Measurements from ENCODE around the gene PAIP2. TPM values are rescaled to one million over a fixed set of nuclear protein-coding genes. Genes with fewer than 3 reads are reported as not detected.

The PAIP2 gene
- total and polyA plus RNA-seq, 7 experiments from 2014 or later = 88.8 to 417 (median 119) TPM

DNA sequence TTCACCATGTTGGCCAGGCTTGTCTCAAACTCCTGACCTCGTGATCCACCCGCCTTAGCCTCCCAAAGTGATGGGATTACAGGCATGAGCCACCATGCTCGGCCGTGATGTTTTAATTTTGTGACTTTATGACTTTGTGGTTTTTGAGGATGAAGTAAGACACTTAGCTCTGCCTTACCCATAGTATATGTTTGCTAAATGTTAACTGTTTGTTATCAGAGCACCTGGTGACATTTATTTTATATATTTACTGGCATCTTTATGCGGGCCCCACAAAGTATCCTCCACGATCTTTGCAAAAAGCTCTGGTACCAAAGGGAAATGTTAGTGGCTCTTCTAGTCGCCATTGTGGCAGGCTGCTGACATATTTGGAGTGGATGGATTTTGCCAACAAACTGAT, 34.7 kb downstream of the PAIP2 start:
- Mint-ChIP-seq H3K4me1 (peaks cover 0 to 22% (median 0%) of the 10 kb centered on the region in 7 donors), H3K27ac (no peak overlapping the region), H3K4me3 (no peak overlapping the region), H3K36me3 (peaks cover 0 to 21% (median 19%) of the 10 kb centered on the region in 5 donors), H3K9me3 (no peaks in the 10 kb centered on the region), H3K27me3 (no peaks in the 10 kb centered on the region)
- H3K9me3 ChIP-seq (ENCODE audit: control insufficient read depth in 2 of 3, low read length in 3 of 3) = no peaks in the 10 kb centered on the region
- peaks cover 0 to 15% (median 3%) of the 10 kb centered on the region in 3 experiments for H3K36me3 ChIP-seq (ENCODE audit: control insufficient read depth in 2 of 3, insufficient read depth in 3 of 3, low read length in 3 of 3)
- H3K4me3 ChIP-seq (ENCODE audit: low read length) = no peak overlapping the region
- ATAC-seq (no peak), DNase-seq (no peak)
- POLR2A ChIA-PET = no interaction called here
- CTCF ChIA-PET = interaction anchor here (0.6 kb wide), 1 partner anchor 138 kb away, joined by 3 read pairs; no protein-coding TSS in a partner anchor
- no peaks in the 10 kb centered on the region for H3K27me3 ChIP-seq (ENCODE audit: control insufficient read depth in 2 of 2, insufficient read depth in 2 of 2, low read length in 2 of 2)
- no peaks in the 10 kb centered on the region for H3K4me1 ChIP-seq (ENCODE audit: control insufficient read depth in 2 of 2, insufficient read depth in 2 of 2, low read length in 2 of 2)
- intact Hi-C loops (cut with micrococcal nuclease) = no loop called here
- no peak overlapping the region for H3K27ac ChIP-seq (ENCODE audit: low read depth, low read length)

DNA sequence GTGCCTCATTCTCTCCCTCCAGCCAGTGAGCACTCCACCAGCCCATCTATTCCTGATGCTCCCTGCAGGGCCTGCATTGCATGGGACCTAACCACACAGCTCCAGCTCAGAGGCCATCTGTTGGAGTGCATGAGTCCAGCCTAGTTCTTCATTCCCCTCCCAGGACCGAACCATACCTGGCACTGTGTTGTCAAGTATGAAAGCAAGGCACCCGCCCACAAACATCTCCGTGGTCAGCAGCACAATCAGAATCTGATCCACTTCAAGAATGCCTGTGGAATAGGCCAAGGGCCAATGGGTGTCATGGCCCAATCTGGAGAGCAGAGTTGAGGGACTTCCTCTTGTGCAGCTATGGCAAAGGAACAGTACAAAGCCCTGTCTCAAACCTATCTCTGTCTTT, 35.6 kb downstream of the PAIP2 start:
- H3K4me3 Mint-ChIP-seq = no peak overlapping the region
- H3K27me3 ChIP-seq (ENCODE audit: control insufficient read depth in 2 of 2, insufficient read depth in 2 of 2, low read length in 2 of 2) = no peaks in the 10 kb centered on the region
- H3K36me3 Mint-ChIP-seq = peaks cover 0 to 17% (median 15%) of the 10 kb centered on the region in 5 donors
- no peaks in the 10 kb centered on the region for H3K9me3 ChIP-seq (ENCODE audit: control insufficient read depth in 2 of 3, low read length in 3 of 3)
- CTCF ChIA-PET = no interaction called here
- intact Hi-C loops (cut with micrococcal nuclease) = no loop called here
- H3K9me3 Mint-ChIP-seq = no peaks in the 10 kb centered on the region
- H3K27me3 Mint-ChIP-seq = no peaks in the 10 kb centered on the region
- DNase-seq (no peak), ATAC-seq (no peak)
- H3K4me1 Mint-ChIP-seq = peaks cover 0 to 13% (median 0%) of the 10 kb centered on the region in 7 donors
- peaks cover 0 to 6% (median 0%) of the 10 kb centered on the region in 3 experiments for H3K36me3 ChIP-seq (ENCODE audit: control insufficient read depth in 2 of 3, insufficient read depth in 3 of 3, low read length in 3 of 3)
- peak overlapping the region in 3 of 9 donors; percentile 9 to 50 (median 17) for H3K27ac Mint-ChIP-seq
- no peaks in the 10 kb centered on the region for H3K4me1 ChIP-seq (ENCODE audit: control insufficient read depth in 2 of 2, insufficient read depth in 2 of 2, low read length in 2 of 2)
- no peak overlapping the region for H3K27ac ChIP-seq (ENCODE audit: low read depth, low read length)
- H3K4me3 ChIP-seq (ENCODE audit: low read length) = no peak overlapping the region
- POLR2A ChIA-PET = no interaction called here

DNA sequence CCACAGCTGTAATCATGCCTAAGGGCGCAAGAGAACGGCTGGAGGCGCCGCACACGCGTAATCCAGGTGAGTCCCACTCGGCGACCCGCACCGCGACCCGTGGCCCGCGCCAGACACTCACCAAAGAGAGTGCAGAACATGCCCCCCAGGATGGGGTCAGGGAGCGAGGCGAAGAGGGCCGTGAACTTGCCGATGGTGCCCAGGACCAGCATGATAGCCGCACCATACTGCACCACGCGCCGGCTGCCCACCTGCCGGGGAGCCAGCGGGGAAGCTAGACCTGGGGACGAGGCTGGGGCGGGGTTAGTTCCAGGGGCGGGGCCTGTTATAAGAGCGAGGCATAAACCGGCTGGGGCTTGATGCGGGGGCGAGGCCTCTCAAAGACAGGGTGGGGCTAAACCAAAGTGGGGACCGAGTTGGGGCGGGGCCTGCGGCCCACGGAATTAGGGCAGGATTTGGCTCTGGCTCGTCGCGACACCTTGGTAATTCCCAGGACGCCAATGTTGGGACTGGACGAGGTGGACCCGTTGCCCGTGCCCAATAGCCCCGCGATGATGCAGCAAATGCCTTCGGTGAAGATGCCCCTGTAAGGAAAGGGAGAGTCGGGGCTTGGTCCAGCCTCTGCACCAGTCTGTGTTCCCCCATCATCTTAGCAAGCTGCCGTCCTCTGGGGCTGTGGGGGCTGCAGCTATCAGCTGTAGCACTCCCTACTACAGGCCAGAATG, 36.6 kb downstream of the PAIP2 start:
- no peaks in the 10 kb centered on the region for H3K27me3 Mint-ChIP-seq
- H3K4me3 Mint-ChIP-seq = no peak overlapping the region
- CTCF ChIA-PET = no interaction called here
- POLR2A ChIA-PET = no interaction called here
- Histone ChIP-seq H3K4me1 (ENCODE audit: control insufficient read depth in 2 of 2, insufficient read depth in 2 of 2, low read length in 2 of 2) (no peaks in the 10 kb centered on the region), H3K27ac (ENCODE audit: low read depth, low read length) (no peak overlapping the region), H3K36me3 (ENCODE audit: control insufficient read depth in 2 of 3, insufficient read depth in 3 of 3, low read length in 3 of 3) (peaks cover 0 to 5% (median 0%) of the 10 kb centered on the region in 3 experiments), H3K9me3 (ENCODE audit: control insufficient read depth in 2 of 3, low read length in 3 of 3) (no peaks in the 10 kb centered on the region), H3K27me3 (ENCODE audit: control insufficient read depth in 2 of 2, insufficient read depth in 2 of 2, low read length in 2 of 2) (no peaks in the 10 kb centered on the region), H3K4me3 (ENCODE audit: low read length) (no peak overlapping the region)
- H3K9me3 Mint-ChIP-seq = no peaks in the 10 kb centered on the region
- intact Hi-C loops (cut with micrococcal nuclease) = no loop called here
- H3K36me3 Mint-ChIP-seq = peaks cover 0 to 14% (median 11%) of the 10 kb centered on the region in 5 donors
- H3K4me1 Mint-ChIP-seq = peaks cover 0 to 12% (median under 1%) of the 10 kb centered on the region in 7 donors
- no peak for DNase-seq
- ATAC-seq = no peak
- H3K27ac Mint-ChIP-seq = no peak overlapping the region

DNA sequence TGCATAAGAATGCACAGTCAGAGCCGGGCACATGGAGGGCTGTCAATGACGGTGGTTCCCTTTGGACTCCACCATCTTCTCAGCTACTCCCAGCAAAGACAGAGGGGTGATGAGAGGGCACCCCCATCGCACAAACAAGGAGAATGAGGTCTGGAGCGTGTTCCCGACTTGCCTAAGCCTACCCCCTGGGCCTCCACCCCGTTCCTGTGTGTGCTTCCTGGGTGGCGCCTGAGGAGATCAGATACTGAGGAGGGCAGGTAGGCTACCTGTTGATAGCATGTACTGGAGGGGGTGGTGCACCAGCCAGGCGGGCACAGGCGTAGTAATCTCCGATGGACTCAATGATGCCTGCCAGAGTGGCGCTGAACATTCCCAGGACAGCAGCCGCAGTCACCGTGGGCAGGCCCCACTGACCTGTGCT, 37.3 kb downstream of the PAIP2 start:
- Mint-ChIP-seq H3K27me3 (no peaks in the 10 kb centered on the region), H3K4me1 (peaks cover 0 to 17% (median 5%) of the 10 kb centered on the region in 7 donors), H3K9me3 (no peaks in the 10 kb centered on the region), H3K27ac (peak overlapping the region in 3 of 9 donors; percentile 31 to 90 (median 36)), H3K36me3 (peaks cover 0 to 14% (median 11%) of the 10 kb centered on the region in 5 donors), H3K4me3 (no peak overlapping the region)
- Histone ChIP-seq H3K27ac (ENCODE audit: low read depth, low read length) (no peak overlapping the region), H3K4me1 (ENCODE audit: control insufficient read depth in 2 of 2, insufficient read depth in 2 of 2, low read length in 2 of 2) (no peaks in the 10 kb centered on the region), H3K4me3 (ENCODE audit: low read length) (no peak overlapping the region), H3K36me3 (ENCODE audit: control insufficient read depth in 2 of 3, insufficient read depth in 3 of 3, low read length in 3 of 3) (no peaks in the 10 kb centered on the region), H3K9me3 (ENCODE audit: control insufficient read depth in 2 of 3, low read length in 3 of 3) (no peaks in the 10 kb centered on the region), H3K27me3 (ENCODE audit: control insufficient read depth in 2 of 2, insufficient read depth in 2 of 2, low read length in 2 of 2) (no peaks in the 10 kb centered on the region)
- POLR2A ChIA-PET = no interaction called here
- DNase-seq (no peak), ATAC-seq (no peak)
- intact Hi-C loops (cut with micrococcal nuclease) = no loop called here
- CTCF ChIA-PET = no interaction called here

DNA sequence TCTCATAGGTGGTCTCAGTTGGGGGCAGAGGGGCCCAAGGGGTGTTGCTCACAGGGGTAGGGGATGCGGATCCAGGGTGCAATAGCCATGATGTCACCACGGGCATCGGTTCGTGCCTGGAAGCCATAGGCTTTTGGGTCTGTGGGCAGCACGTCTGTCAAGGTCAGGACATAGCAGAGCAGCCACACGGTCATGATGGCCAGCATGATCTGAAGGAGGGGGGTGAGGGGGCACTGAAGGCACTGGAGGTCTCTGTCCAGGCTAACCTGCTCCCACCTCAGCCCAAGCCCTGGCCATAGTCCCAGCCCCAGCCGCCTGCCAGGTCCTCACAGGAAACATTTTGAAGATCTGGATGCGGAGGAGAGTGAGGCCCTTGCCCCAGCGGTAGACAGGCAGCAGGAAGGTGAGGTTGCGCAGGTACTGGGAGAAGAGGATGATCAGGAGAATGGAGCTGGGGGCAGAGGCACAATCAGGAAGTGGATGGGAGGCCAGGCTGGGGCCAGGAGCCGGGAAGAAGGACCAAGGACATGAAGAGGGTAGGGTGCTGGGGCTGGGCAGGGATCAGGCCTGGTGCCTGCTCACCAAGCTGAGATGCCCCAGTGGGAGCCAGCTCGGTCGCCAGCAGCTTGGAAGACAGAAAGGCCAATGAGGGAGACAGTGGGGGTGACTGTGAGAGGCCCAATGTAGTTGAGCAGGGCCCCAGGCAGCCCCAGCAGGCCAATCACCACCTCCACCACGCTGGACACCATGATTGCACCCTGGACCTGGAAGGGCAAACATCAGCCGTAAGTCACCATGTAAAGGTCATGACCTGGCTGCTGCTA, 38.2 kb downstream of the PAIP2 start:
- Mint-ChIP-seq H3K27ac (peak overlapping the region in 3 of 9 donors; percentile 16 to 72 (median 31)), H3K27me3 (no peaks in the 10 kb centered on the region), H3K36me3 (peaks cover 0 to 12% (median 8%) of the 10 kb centered on the region in 5 donors), H3K9me3 (no peaks in the 10 kb centered on the region), H3K4me1 (peaks cover 6 to 21% (median 11%) of the 10 kb centered on the region in 7 donors), H3K4me3 (no peak overlapping the region)
- Histone ChIP-seq H3K9me3 (ENCODE audit: control insufficient read depth in 2 of 3, low read length in 3 of 3) (no peaks in the 10 kb centered on the region), H3K27me3 (ENCODE audit: control insufficient read depth in 2 of 2, insufficient read depth in 2 of 2, low read length in 2 of 2) (no peaks in the 10 kb centered on the region), H3K27ac (ENCODE audit: low read depth, low read length) (no peak overlapping the region), H3K36me3 (ENCODE audit: control insufficient read depth in 2 of 3, insufficient read depth in 3 of 3, low read length in 3 of 3) (no peaks in the 10 kb centered on the region), H3K4me1 (ENCODE audit: control insufficient read depth in 2 of 2, insufficient read depth in 2 of 2, low read length in 2 of 2) (peaks cover 6 to 7% of the 10 kb centered on the region in 2 donors), H3K4me3 (ENCODE audit: low read length) (no peak overlapping the region)
- ATAC-seq (no peak), DNase-seq (no peak)
- intact Hi-C loops (cut with micrococcal nuclease) = no loop called here
- ChIA-PET CTCF (interaction anchor here (0.6 kb wide), 1 partner anchor 75 kb away, joined by 3 read pairs; no protein-coding TSS in a partner anchor), POLR2A (no interaction called here)

DNA sequence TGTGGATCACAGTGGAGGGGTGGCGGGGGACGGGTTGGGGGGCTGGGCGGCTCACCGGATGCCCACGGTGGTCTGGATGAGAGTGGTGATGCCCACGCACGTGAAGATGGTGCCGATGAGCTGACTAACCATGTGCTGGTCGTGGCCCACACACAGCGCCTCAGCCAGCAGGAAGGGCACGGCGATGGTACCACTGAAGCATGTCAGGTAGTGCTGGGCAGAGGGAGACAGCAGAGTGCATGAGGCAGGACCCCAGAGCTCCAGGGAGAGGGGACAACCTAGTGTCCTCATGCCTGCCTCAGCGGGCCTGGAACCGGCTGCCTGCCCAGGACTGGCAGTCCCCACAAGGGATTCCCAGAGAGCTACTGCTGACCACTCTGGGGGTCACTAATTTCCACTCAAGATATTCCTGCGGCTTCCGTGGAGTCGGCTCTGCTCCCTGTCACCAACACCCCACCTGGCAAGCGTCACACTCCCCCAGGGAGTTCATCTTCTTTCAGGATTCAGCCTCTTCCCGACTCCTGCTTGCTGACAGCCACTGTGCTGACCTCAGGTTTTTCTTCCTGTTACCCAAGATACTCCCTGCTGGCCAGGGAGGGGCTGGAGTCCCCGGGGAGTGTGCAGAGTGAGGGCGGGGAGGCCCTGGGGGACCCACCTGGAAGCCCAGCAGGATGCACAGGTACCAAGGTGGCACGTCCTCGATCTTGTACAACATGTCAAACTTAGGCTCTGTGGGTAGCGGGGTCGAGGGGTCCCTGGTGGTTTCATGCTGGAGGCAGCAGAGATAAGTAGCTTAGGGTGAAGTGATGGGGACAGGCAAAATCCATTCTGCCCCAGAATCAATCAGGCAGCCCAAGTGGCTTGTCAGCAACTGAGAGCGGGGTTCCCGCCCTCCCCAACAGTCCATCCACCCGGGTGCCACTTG, 40.4 kb downstream of the PAIP2 start:
- intact Hi-C loops (cut with micrococcal nuclease) = no loop called here
- ChIA-PET POLR2A (no interaction called here), CTCF (no interaction called here)
- no peaks in the 10 kb centered on the region for H3K27me3 ChIP-seq (ENCODE audit: control insufficient read depth in 2 of 2, insufficient read depth in 2 of 2, low read length in 2 of 2)
- Mint-ChIP-seq H3K4me1 (peaks cover 21 to 44% (median 28%) of the 10 kb centered on the region in 7 donors), H3K27me3 (no peaks in the 10 kb centered on the region), H3K36me3 (peaks cover 0 to 7% (median 7%) of the 10 kb centered on the region in 5 donors), H3K4me3 (peak overlapping the region in 1 of 10 donors; percentile 34), H3K9me3 (no peaks in the 10 kb centered on the region), H3K27ac (peak overlapping the region in 1 of 9 donors; percentile 62)
- no peaks in the 10 kb centered on the region for H3K9me3 ChIP-seq (ENCODE audit: control insufficient read depth in 2 of 3, low read length in 3 of 3)
- peaks cover 7 to 12% of the 10 kb centered on the region in 2 donors for H3K4me1 ChIP-seq (ENCODE audit: control insufficient read depth in 2 of 2, insufficient read depth in 2 of 2, low read length in 2 of 2)
- H3K4me3 ChIP-seq (ENCODE audit: low read length) = no peak overlapping the region
- no peaks in the 10 kb centered on the region for H3K36me3 ChIP-seq (ENCODE audit: control insufficient read depth in 2 of 3, insufficient read depth in 3 of 3, low read length in 3 of 3)
- H3K27ac ChIP-seq (ENCODE audit: low read depth, low read length) = no peak overlapping the region
- ATAC-seq (no peak), DNase-seq (no peak)
